ENCODE measurements around the gene KLF6. TPM values are rescaled to one million over a fixed set of nuclear protein-coding genes. Genes with fewer than 3 reads are reported as not detected.

KLF6 gene
- total RNA-seq, 1 experiment from 2014 or later = 70.1 TPM

- intact Hi-C loops (cut with micrococcal nuclease; ENCODE audit: unreplicated experiment) = no loop called here
- ChIA-PET CTCF (no interaction called here), POLR2A (ENCODE audit: low non-redundant PET) (no interaction called here)
- Histone ChIP-seq H3K27ac (ENCODE audit: low read depth, low read length, poor library complexity, severe bottlenecking) (no peak overlapping the region), H3K36me3 (ENCODE audit: insufficient read depth, low read length, poor library complexity, severe bottlenecking) (no peaks in the 10 kb centered on the region), H3K9me3 (ENCODE audit: low read depth, low read length, poor library complexity, severe bottlenecking) (no peaks in the 10 kb centered on the region), H3K4me3 (ENCODE audit: low read depth, low read length, poor library complexity, severe bottlenecking) (no peak overlapping the region), H3K4me1 (ENCODE audit: insufficient read depth, low read length, poor library complexity, severe bottlenecking) (no peaks in the 10 kb centered on the region), H3K27me3 (replicated peaks; ENCODE audit: insufficient read depth, low read depth, low read length, poor library complexity) (no peaks in the 10 kb centered on the region)
- no TSS peak for BruUV-seq (replicated peaks)
- TF ChIP-seq EZH2 (IDR thresholded peaks at IDR 0.05; ENCODE audit: borderline replicate concordance, low read depth, low read length, poor library complexity, severe bottlenecking) = no peak
- DNase-seq (ENCODE audit: low spot score) = no peak
Measured at GRCh38 chr10:3761904-3762303, 23.1 kb downstream of the KLF6 start.

GRCh38 chr10:3761021-3761686 is 23.9 kb downstream of the KLF6 start:
- H3K27ac ChIP-seq (ENCODE audit: low read depth, low read length, poor library complexity, severe bottlenecking) = no peak overlapping the region
- no peaks in the 10 kb centered on the region for H3K27me3 ChIP-seq (replicated peaks; ENCODE audit: insufficient read depth, low read depth, low read length, poor library complexity)
- CTCF ChIA-PET = no interaction called here
- intact Hi-C loops (cut with micrococcal nuclease; ENCODE audit: unreplicated experiment) = no loop called here
- H3K4me1 ChIP-seq (ENCODE audit: insufficient read depth, low read length, poor library complexity, severe bottlenecking) = no peaks in the 10 kb centered on the region
- no peak overlapping the region for H3K4me3 ChIP-seq (ENCODE audit: low read depth, low read length, poor library complexity, severe bottlenecking)
- BruUV-seq (replicated peaks) = no TSS peak
- POLR2A ChIA-PET (ENCODE audit: low non-redundant PET) = no interaction called here
- no peak for DNase-seq (ENCODE audit: low spot score)
- H3K36me3 ChIP-seq (ENCODE audit: insufficient read depth, low read length, poor library complexity, severe bottlenecking) = no peaks in the 10 kb centered on the region
- TF ChIP-seq EZH2 (IDR thresholded peaks at IDR 0.05; ENCODE audit: borderline replicate concordance, low read depth, low read length, poor library complexity, severe bottlenecking) (no peak), CTCF (conservative IDR thresholded peaks at IDR 0.05; ENCODE audit: low read depth, low read length) (no peak)
- no peaks in the 10 kb centered on the region for H3K9me3 ChIP-seq (ENCODE audit: low read depth, low read length, poor library complexity, severe bottlenecking)

GRCh38 chr10:3760083-3760482 is 24.9 kb downstream of the KLF6 start:
- ChIA-PET CTCF (no interaction called here), POLR2A (ENCODE audit: low non-redundant PET) (no interaction called here)
- H3K4me1 ChIP-seq (ENCODE audit: insufficient read depth, low read length, poor library complexity, severe bottlenecking) = no peaks in the 10 kb centered on the region
- no peaks in the 10 kb centered on the region for H3K36me3 ChIP-seq (ENCODE audit: insufficient read depth, low read length, poor library complexity, severe bottlenecking)
- no peaks in the 10 kb centered on the region for H3K9me3 ChIP-seq (ENCODE audit: low read depth, low read length, poor library complexity, severe bottlenecking)
- no peak overlapping the region for H3K27ac ChIP-seq (ENCODE audit: low read depth, low read length, poor library complexity, severe bottlenecking)
- H3K4me3 ChIP-seq (ENCODE audit: low read depth, low read length, poor library complexity, severe bottlenecking) = no peak overlapping the region
- no TSS peak for BruUV-seq (replicated peaks)
- TF ChIP-seq EZH2 (IDR thresholded peaks at IDR 0.05; ENCODE audit: borderline replicate concordance, low read depth, low read length, poor library complexity, severe bottlenecking) (no peak), CTCF (conservative IDR thresholded peaks at IDR 0.05; ENCODE audit: low read depth, low read length) (no peak)
- no peaks in the 10 kb centered on the region for H3K27me3 ChIP-seq (replicated peaks; ENCODE audit: insufficient read depth, low read depth, low read length, poor library complexity)
- intact Hi-C loops (cut with micrococcal nuclease; ENCODE audit: unreplicated experiment) = no loop called here
- no peak for DNase-seq (ENCODE audit: low spot score)

- ChIA-PET CTCF (no interaction called here), POLR2A (ENCODE audit: low non-redundant PET) (no interaction called here)
- no peak for TF ChIP-seq CTCF (conservative IDR thresholded peaks at IDR 0.05; ENCODE audit: low read depth, low read length)
- no peak for TF ChIP-seq EZH2 (IDR thresholded peaks at IDR 0.05; ENCODE audit: borderline replicate concordance, low read depth, low read length, poor library complexity, severe bottlenecking)
- no peak for DNase-seq (ENCODE audit: low spot score)
- intact Hi-C loops (cut with micrococcal nuclease; ENCODE audit: unreplicated experiment) = no loop called here
- Histone ChIP-seq H3K9me3 (ENCODE audit: low read depth, low read length, poor library complexity, severe bottlenecking) (no peaks in the 10 kb centered on the region), H3K4me3 (ENCODE audit: low read depth, low read length, poor library complexity, severe bottlenecking) (no peak overlapping the region), H3K36me3 (ENCODE audit: insufficient read depth, low read length, poor library complexity, severe bottlenecking) (no peaks in the 10 kb centered on the region), H3K27me3 (replicated peaks; ENCODE audit: insufficient read depth, low read depth, low read length, poor library complexity) (no peaks in the 10 kb centered on the region), H3K4me1 (ENCODE audit: insufficient read depth, low read length, poor library complexity, severe bottlenecking) (no peaks in the 10 kb centered on the region), H3K27ac (ENCODE audit: low read depth, low read length, poor library complexity, severe bottlenecking) (no peak overlapping the region)
- no TSS peak for BruUV-seq (replicated peaks)
Measured at GRCh38 chr10:3759397-3759796, 25.6 kb downstream of the KLF6 start.

Measured in A673 (cell line).